ENCODE data around the gene CPLX3.

DNA sequence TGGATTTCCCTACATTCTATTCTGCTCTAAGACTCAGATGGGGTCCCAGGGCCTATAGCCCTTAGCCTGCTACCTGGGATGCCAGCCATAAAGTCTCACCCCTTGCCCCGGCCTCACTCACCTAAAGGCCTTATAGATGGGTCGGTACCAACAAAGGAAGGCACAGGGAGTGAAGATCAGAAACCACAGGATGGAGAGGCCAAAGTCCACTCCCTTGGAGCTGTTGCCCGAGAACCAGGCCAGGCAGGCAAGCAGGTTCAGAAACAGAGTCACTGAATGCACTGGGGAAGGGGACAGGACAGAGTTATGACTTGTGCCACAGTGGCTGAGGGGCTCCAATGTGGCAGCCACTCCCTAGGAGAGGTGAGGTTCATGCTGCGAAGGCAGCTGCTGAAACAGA, 24.0 kb downstream of the CPLX3 start:
- TF ChIP-seq, protein P1, sequence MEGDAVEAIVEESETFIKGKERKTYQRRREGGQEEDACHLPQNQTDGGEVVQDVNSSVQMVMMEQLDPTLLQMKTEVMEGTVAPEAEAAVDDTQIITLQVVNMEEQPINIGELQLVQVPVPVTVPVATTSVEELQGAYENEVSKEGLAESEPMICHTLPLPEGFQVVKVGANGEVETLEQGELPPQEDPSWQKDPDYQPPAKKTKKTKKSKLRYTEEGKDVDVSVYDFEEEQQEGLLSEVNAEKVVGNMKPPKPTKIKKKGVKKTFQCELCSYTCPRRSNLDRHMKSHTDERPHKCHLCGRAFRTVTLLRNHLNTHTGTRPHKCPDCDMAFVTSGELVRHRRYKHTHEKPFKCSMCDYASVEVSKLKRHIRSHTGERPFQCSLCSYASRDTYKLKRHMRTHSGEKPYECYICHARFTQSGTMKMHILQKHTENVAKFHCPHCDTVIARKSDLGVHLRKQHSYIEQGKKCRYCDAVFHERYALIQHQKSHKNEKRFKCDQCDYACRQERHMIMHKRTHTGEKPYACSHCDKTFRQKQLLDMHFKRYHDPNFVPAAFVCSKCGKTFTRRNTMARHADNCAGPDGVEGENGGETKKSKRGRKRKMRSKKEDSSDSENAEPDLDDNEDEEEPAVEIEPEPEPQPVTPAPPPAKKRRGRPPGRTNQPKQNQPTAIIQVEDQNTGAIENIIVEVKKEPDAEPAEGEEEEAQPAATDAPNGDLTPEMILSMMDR (IDR thresholded peaks at IDR 0.05), result no peak
- no peak for TF ChIP-seq POLR2AphosphoS5 (IDR thresholded peaks at IDR 0.05)
- no peak for TF ChIP-seq POLR2A (IDR thresholded peaks at IDR 0.05)
- TF ChIP-seq EP300 (IDR thresholded peaks at IDR 0.05), result no peak
